Neutrophil (primary cell): ENCODE results near the gene LRRC58.
"Not testable (repeated sequence)": the region's sequence is repeated elsewhere in the genome, so short reads cannot be mapped to it uniquely, and the experiment has no call there.

Experiments used
- H3K27ac ChIP-seq: fragments of 200-600 bp; sonication (generic); 2 replicates; pipeline ENCODE4 v1.5.1; 2016; ENCODE audit warnings: mild to moderate bottlenecking, moderate library complexity
- H3K27me3 ChIP-seq: fragments of 200-600 bp; sonication (generic); 2 replicates; pipeline ENCODE4 v1.6.0; 2016; ENCODE audit warnings: mild to moderate bottlenecking
- H3K36me3 ChIP-seq: fragments of 200-600 bp; sonication (generic); 2 replicates; pipeline ENCODE4 v1.5.1; 2017
- H3K4me1 ChIP-seq, 2 experiments: fragments of 200-600 bp in 1 of 2; sonication (generic) in 1 of 2; 1 replicate in 1 of 2; 2 replicates in 1 of 2; pipeline versions ENCODE4 v1.5.1 to v1.6.1; 2013 to 2016; ENCODE audit warnings: low read depth in 1 of 2, low read length in 1 of 2, mild to moderate bottlenecking in 1 of 2, moderate library complexity in 1 of 2; ENCODE audit not compliant: control insufficient read depth in 1 of 2, insufficient read depth in 1 of 2
- H3K4me3 ChIP-seq, 2 experiments: fragments of 200-600 bp in 1 of 2; sonication (generic) in 1 of 2; 1 replicate in 1 of 2; 2 replicates in 1 of 2; pipeline ENCODE4 v1.5.1; 2013 to 2016; ENCODE audit warnings: low read depth in 1 of 2, low read length in 1 of 2, mild to moderate bottlenecking in 1 of 2, moderate library complexity in 1 of 2
- H3K9me3 ChIP-seq: fragments of 200-600 bp; sonication (generic); 2 replicates; pipeline ENCODE4 v1.5.1; 2016
- TF ChIP-seq, protein P1 (sequence below): fragments of 200-600 bp; sonication (generic); IDR thresholded peaks from 2 replicates; pipeline ENCODE4 v1.5.1; 2016; ENCODE audit warnings: antibody characterized with exemption

Gene LRRC58

DNA sequence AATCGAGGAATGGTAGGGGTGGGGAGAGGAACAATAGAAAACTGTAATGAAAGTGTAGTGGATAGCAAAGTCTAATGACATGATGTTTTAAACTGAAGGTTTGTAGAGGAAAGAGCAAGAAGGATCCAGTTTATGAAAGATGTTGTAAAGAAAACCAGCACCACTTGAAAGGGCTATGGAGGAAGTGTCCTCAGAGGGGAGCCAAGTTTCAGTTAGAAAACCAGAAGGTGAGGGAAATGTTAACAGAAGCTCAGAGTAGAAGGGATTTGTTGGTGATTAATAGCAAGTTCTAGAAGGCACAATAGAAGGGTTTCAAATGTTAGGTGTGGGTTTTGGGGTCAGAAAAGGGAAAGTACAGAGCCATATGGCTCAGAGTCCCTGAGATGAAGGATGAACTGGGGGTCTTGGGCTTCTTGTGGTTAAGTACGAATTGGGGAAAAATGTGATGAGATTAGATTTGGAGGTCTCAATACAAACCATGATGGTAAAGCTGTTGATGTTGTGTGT lies 33.8 kb upstream of the LRRC58 start:
- no peak overlapping the region for H3K4me3 ChIP-seq
- H3K27ac ChIP-seq = no peak overlapping the region
- H3K36me3 ChIP-seq = no peaks in the 10 kb centered on the region
- no peaks in the 10 kb centered on the region for H3K9me3 ChIP-seq
- no peaks in the 10 kb centered on the region for H3K4me1 ChIP-seq
- TF ChIP-seq, protein P1, sequence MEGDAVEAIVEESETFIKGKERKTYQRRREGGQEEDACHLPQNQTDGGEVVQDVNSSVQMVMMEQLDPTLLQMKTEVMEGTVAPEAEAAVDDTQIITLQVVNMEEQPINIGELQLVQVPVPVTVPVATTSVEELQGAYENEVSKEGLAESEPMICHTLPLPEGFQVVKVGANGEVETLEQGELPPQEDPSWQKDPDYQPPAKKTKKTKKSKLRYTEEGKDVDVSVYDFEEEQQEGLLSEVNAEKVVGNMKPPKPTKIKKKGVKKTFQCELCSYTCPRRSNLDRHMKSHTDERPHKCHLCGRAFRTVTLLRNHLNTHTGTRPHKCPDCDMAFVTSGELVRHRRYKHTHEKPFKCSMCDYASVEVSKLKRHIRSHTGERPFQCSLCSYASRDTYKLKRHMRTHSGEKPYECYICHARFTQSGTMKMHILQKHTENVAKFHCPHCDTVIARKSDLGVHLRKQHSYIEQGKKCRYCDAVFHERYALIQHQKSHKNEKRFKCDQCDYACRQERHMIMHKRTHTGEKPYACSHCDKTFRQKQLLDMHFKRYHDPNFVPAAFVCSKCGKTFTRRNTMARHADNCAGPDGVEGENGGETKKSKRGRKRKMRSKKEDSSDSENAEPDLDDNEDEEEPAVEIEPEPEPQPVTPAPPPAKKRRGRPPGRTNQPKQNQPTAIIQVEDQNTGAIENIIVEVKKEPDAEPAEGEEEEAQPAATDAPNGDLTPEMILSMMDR = no peak
- no peaks in the 10 kb centered on the region for H3K27me3 ChIP-seq

GRCh38 chr3:120381503-120381902 lies 32.3 kb upstream of the LRRC58 start:
- H3K4me1 ChIP-seq = no peaks in the 10 kb centered on the region
- no peaks in the 10 kb centered on the region for H3K27me3 ChIP-seq
- no peak overlapping the region for H3K4me3 ChIP-seq
- H3K9me3 ChIP-seq = no peaks in the 10 kb centered on the region
- H3K36me3 ChIP-seq = no peaks in the 10 kb centered on the region
- TF ChIP-seq, protein P1 = no peak
- H3K27ac ChIP-seq = no peak overlapping the region

- H3K9me3 ChIP-seq, H3K27me3 ChIP-seq, H3K36me3 ChIP-seq, H3K4me1 ChIP-seq, H3K4me3 ChIP-seq, H3K27ac ChIP-seq: not testable (repeated sequence)
These were observed 28.8 kb upstream of the LRRC58 start for GRCh38 chr3:120377948-120378347.

- no peak overlapping the region for H3K27ac ChIP-seq
These were observed 21.3 kb upstream of the LRRC58 start for GRCh38 chr3:120370463-120370862.

GRCh38 chr3:120369037-120369467 lies 19.9 kb upstream of the LRRC58 start:
- TF ChIP-seq, protein P1 = no peak
- peaks cover 19% of the 10 kb centered on the region for H3K27me3 ChIP-seq
- no peaks in the 10 kb centered on the region for H3K9me3 ChIP-seq
- no peaks in the 10 kb centered on the region for H3K36me3 ChIP-seq
- H3K4me1 ChIP-seq = no peaks in the 10 kb centered on the region
- H3K27ac ChIP-seq = no peak overlapping the region
- H3K4me3 ChIP-seq = no peak overlapping the region

More at GRCh38 chr3:120370463-120370862, 21.3 kb upstream of the LRRC58 start:
- H3K27me3 ChIP-seq = peaks cover 10% of the 10 kb centered on the region
- TF ChIP-seq, protein P1 = no peak
- H3K4me3 ChIP-seq = no peak overlapping the region
- H3K4me1 ChIP-seq = no peaks in the 10 kb centered on the region
- H3K36me3 ChIP-seq = no peaks in the 10 kb centered on the region
- H3K9me3 ChIP-seq = no peaks in the 10 kb centered on the region

- Histone ChIP-seq H3K27me3 (peaks cover 19% of the 10 kb centered on the region), H3K4me3 (no peak overlapping the region), H3K9me3 (no peaks in the 10 kb centered on the region), H3K36me3 (no peaks in the 10 kb centered on the region), H3K27ac (no peak overlapping the region), H3K4me1 (no peaks in the 10 kb centered on the region)
- TF ChIP-seq, protein P1 = no peak
These were observed 19.0 kb upstream of the LRRC58 start for GRCh38 chr3:120368172-120368571.
